AML-193 (cell line): ENCODE results near the gene NPIPA3.
"Not testable (repeated sequence)": the region's sequence is repeated elsewhere in the genome, so short reads cannot be mapped to it uniquely, and the experiment has no call there.

Source experiments
- DNase-seq, 2 experiments: peaks; one replicate each; lab custom pipeline; 2025; lab: John Stamatoyannopoulos, UW

NPIPA3 gene

GRCh38 chr16:14703156-14704011, at the start of gene NPIPA3:
NPIPA3 (plus strand) TSS chr16:14703411; CDS start chr16:14708944, 5,533 bp downstream.
- DNase-seq, result not testable (repeated sequence)

GRCh38 chr16:14658063-14658462, 45.1 kb upstream of the NPIPA3 start:
- no peak for DNase-seq

DNA sequence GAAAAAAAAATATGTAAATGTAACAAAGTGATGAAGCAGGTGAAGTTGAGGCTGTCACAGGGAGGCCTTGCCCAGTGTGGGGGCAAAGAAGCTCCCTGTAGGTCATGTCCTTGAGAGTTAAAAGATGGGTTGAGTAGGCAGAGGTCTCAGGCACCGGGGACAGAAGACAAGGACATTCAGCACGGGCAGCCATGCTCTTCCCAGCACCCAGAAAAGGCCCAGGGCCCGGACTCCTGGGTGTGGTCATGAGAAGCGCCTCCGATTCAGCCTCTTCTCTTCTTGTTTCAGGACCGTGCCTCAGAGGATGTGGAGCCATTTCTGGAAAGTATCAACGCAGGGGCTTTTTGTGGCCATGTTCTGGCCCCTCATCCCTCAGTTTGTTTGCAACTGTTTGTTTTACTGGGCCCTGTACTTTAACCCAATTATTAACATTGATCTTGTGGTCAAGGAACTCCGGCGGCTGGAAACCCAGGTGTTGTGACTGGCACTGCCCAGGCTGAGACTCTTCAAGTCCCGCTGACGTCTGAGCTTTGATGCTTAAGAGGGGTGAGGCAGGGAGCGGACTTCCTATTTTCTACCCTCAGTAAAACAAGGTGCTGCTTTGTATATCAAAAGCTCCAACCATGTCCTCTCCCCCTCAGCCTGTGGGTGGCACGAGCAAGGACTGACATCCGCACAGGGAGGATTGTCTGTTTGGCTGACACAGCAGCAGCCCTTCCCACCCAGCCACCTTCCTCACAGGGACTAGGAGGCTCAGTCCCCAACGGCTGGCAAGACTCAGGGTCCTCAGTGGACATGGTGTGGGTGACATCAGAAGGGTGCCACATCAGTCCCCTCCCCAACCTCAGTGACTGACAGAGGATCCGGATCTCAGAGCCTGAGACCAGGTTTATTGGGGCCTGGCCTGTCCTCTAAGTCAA, 35.6 kb upstream of the NPIPA3 start:
- DNase-seq, result no peak

GRCh38 chr16:14668556-14669223, 34.5 kb upstream of the NPIPA3 start:
- DNase-seq, result no peak

GRCh38 chr16:14669776-14670175, 33.4 kb upstream of the NPIPA3 start:
- no peak for DNase-seq

DNA sequence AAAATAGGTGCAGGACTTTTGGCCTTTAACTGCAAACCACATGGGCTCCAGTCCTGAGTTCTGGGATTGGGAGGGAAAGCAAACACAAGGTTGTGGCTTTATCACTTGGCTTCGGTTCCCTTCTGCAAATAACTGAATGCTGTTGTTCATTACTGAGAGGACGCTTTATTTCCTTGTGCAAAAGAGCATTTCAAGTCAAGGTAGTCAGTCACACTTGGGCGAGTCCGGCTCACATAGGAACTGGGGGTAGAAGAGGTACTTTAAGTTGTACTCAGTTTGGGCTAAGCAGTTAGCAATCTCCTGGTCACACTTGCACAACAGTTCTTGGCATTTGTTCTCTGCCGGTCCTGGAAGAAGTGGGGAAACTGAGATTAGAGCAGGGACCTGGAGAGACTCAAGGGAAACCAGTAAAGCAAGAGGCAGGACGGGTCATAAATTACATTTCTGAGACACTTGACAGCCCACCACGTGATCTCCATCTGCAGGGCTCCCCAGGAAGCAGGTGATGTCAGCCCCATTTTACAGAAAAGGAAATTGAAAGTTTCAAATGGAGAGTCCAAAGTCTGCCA, 30.7 kb upstream of the NPIPA3 start:
- no peak for DNase-seq

GRCh38 chr16:14676633-14677032, 26.6 kb upstream of the NPIPA3 start:
- no peak for DNase-seq

DNA sequence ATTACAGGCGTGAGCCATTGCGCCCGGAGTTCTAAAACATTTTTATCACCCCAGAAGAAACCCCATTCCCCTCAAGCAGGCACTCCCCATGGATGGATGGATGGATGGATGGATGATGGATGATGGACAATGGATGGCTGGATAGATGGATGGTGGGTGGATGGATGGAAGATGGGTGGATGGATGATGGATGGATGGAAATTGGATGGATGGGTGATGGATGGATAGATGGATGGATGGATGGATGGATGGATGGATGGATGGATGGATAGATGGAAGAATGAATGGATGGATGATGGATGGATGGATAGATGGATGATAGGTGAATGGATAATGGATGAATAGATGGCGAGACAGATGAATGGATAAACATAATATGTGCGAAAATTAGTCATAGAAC, 25.6 kb upstream of the NPIPA3 start:
- DNase-seq, result no peak

DNA sequence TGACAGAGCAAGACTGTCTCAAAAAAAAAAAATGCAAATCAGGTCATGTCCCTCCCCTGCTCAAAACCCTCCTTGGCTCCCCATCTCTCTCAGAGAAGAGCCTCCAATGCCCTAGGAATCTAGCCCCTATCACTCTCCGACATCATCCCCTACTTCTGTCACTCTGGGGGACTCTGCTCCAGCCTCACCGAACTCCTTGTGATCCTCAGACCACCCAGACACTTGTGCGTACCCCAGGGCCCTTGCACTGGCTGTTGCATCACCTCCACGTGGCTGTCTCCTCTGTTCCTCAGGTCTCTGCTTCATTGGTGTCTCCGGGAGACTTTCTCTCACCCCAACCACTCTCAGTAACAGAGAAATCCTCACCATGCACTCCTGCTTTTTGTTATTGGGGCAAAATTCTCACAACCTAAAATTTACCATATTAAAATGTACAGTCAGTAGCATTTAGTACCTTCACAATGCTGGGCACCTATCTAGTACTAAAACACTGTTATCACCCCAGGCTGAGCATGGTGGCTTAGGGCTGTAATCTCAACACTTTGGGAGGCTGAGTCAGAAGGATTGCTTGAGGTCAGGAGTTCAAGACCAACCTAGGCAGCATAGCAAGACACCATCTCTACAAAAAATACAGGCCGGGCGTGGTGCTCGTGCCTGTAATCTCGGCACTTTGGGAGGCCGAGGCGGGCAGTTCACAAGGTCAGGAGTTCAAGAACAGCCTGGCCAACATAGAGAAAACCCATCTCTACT, 24.3 kb upstream of the NPIPA3 start:
- no peak for DNase-seq

- not testable (repeated sequence) for DNase-seq
Measured at GRCh38 chr16:14680396-14680795, 22.8 kb upstream of the NPIPA3 start.

DNA sequence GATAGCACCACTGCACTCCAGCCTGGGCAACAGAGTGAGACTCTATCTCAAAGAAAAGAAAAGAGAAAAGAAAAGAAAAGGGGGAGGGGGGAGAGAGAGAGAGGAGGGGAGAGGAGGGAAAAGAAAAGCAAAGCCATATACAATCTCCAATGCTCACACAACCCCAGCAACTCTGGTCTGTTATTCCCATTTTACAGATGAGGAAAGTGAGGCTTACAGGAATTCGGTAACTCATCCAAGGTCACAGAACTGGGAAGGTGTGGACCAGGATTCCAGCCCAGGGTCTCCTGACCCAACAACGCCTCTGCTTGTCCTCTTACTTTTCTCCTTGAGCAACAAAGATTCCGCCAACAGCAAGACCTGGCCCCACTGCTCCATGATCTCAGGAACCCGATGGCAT, 22.1 kb upstream of the NPIPA3 start:
- no peak for DNase-seq

- DNase-seq, result no peak
Measured at GRCh38 chr16:14682121-14682520, 21.1 kb upstream of the NPIPA3 start.

- not testable (repeated sequence) for DNase-seq
Measured at GRCh38 chr16:14685870-14686793, 17.1 kb upstream of the NPIPA3 start.

- not testable (repeated sequence) for DNase-seq
Measured at GRCh38 chr16:14694129-14694528, 9.1 kb upstream of the NPIPA3 start, which contains the start of gene PLA2G10. PLA2G10 (minus strand) TSS chr16:14694308; CDS start chr16:14694229, 79 bp downstream.

DNA sequence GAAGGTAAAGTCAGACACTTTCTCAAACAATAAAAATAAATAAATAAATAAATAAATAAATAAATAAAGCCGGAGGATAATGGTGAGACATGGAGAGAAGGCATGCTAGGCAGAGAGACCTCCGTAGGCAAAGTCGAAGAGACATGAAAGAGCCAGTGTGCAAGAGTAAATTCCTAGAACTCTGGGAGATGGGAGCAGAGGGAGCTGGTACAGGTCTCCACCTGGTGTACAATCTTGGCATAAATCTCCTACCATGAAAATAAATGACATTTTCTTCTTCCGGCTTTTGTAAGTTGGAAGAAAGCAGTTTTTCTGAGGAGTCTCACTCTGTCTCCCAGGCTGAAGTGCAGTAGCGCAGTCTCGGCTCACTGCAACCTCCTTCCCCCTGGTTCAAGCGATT, 1.4 kb upstream of the NPIPA3 start:
- DNase-seq, result not testable (repeated sequence)

DNA sequence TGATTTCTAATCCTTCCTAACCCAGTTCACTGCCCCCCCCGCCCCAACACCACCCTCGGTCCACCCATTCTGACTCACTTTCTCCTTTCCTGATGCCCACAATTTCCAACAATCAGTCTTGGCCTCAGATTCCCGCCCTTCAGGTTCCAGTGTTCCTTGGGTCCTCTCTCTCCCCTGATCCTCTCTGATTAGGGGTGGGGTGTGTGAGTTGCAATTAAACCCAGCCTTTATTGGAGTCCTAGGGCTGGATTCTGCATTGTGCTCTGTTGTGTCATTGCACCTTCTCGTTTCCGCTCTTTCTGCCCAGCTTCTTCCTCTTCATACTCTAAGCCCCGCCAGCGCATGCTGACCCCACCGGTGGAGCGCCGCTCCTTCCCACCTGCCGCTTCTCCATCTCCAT, 539 bp upstream of the NPIPA3 start:
- not testable (repeated sequence) for DNase-seq

DNA sequence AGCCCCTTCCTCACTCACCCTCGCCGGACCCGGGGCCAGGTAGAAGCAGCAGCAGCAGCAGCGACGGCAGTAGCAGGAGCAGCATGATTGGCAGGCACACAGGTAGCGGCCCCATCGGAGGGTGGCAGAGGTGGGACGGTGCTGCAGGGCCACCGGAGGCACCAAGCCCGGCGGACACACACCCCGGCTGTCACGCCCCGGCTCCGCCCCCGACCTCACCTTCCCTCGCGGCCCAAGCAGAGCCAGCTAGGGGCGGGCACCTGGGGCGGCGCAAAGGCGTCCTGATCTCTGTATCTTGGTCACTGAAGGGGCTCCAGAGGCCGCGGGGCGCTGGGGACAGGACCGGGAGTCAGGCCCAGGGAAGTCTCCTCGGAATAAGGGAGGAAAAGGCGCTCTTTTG, 30.0 kb downstream of the NPIPA3 start:
- not testable (repeated sequence) for DNase-seq

GRCh38 chr16:14740832-14741385, 37.7 kb downstream of the NPIPA3 start:
- not testable (repeated sequence) for DNase-seq

DNA sequence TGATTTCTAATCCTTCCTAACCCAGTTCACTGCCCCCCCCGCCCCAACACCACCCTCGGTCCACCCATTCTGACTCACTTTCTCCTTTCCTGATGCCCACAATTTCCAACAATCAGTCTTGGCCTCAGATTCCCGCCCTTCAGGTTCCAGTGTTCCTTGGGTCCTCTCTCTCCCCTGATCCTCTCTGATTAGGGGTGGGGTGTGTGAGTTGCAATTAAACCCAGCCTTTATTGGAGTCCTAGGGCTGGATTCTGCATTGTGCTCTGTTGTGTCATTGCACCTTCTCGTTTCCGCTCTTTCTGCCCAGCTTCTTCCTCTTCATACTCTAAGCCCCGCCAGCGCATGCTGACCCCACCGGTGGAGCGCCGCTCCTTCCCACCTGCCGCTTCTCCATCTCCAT, 38.6 kb downstream of the NPIPA3 start:
- not testable (repeated sequence) for DNase-seq
